Activated T-cell treated with anti-CD3 and anti-CD28 coated beads, Interleukin-2, amount 50 U/mL, for 1 hour (primary cell): ENCODE data around the gene PARP9.
A peak's percentile ranks its signal among the peaks of the same experiment; 100 is the strongest.

Experiments
- DNase-seq: peaks from one replicate; pipeline ENCODE4 v3.0.0-alpha.2; 2020

PARP9 gene

GRCh38 chr3:122564155-122564912 is at the start of gene PARP9, which contains the start of gene DTX3L:
Gene PARP9 (minus strand): TSS chr3:122564300. CDS start chr3:122559620, 4,680 bp downstream.
Gene DTX3L (plus strand): TSS chr3:122564338. CDS start chr3:122564427, 89 bp downstream.
- DNase-seq: peak; percentile 76

GRCh38 chr3:122612696-122613095 is 48.6 kb upstream of the PARP9 start:
- DNase-seq: no peak

GRCh38 chr3:122609798-122610559 is 45.9 kb upstream of the PARP9 start:
- no peak for DNase-seq

GRCh38 chr3:122608916-122609315 is 44.8 kb upstream of the PARP9 start:
- DNase-seq: no peak

GRCh38 chr3:122606330-122606729 is 42.2 kb upstream of the PARP9 start:
- DNase-seq: no peak

GRCh38 chr3:122603056-122603455 is 39.0 kb upstream of the PARP9 start:
- no peak for DNase-seq

GRCh38 chr3:122602011-122602710 is 38.1 kb upstream of the PARP9 start:
- no peak for DNase-seq

GRCh38 chr3:122598556-122598955 is 34.5 kb upstream of the PARP9 start:
- no peak for DNase-seq

- no peak for DNase-seq
These were observed 34.1 kb upstream of the PARP9 start for GRCh38 chr3:122598151-122598550.

- no peak for DNase-seq
These were observed 29.9 kb upstream of the PARP9 start for GRCh38 chr3:122594025-122594424.

GRCh38 chr3:122590610-122591009 is 26.5 kb upstream of the PARP9 start:
- no peak for DNase-seq

GRCh38 chr3:122589297-122589696 is 25.2 kb upstream of the PARP9 start:
- no peak for DNase-seq

- DNase-seq: no peak
These were observed 23.5 kb upstream of the PARP9 start for GRCh38 chr3:122587572-122587971.

- no peak for DNase-seq
These were observed 22.8 kb upstream of the PARP9 start for GRCh38 chr3:122586773-122587485.

- no peak for DNase-seq
These were observed 22.0 kb upstream of the PARP9 start for GRCh38 chr3:122586098-122586497.

GRCh38 chr3:122582390-122582789 is 18.3 kb upstream of the PARP9 start:
- no peak for DNase-seq

- DNase-seq: no peak
These were observed 17.5 kb upstream of the PARP9 start for GRCh38 chr3:122581622-122582021.

- no peak for DNase-seq
These were observed 16.4 kb upstream of the PARP9 start for GRCh38 chr3:122580470-122580869.

- DNase-seq: no peak
These were observed 14.1 kb upstream of the PARP9 start for GRCh38 chr3:122578069-122578740.

GRCh38 chr3:122577409-122578031 is 13.4 kb upstream of the PARP9 start, which contains the start of gene PARP15:
Gene PARP15 (plus strand): TSS chr3:122577650. CDS start chr3:122577668, 18 bp downstream.
- DNase-seq: peak; percentile 52

GRCh38 chr3:122576174-122576940 is 12.3 kb upstream of the PARP9 start:
- no peak for DNase-seq
